GM12878 (cell line): ENCODE data around the gene SHB. TPM values are rescaled to one million over a fixed set of nuclear protein-coding genes. Genes with fewer than 3 reads are reported as not detected.

Source experiments
- polyA plus RNA-seq, 11 experiments: library from polyadenylated mRNA; depleted of rRNA in 4 of 11; unstranded in 6 of 11; stranded (reverse) in 5 of 11; fragments of >200 nt; fragmentation: Nextera tagmentation in 4 of 11; fragmentation: Illumina TruSeq in 1 of 11; extraction: Ambion mirVana in 4 of 11; extraction: Trizol in 1 of 11; gene quantifications; 1 replicate in 1 of 11; 2 replicates in 10 of 11; pipeline versions ENCODE4 v1.2.1 to v1.2.3, GENCODE V29; 2011 to 2016; ENCODE audit warnings: inconsistent platforms in 2 of 11, missing spikeins in 2 of 11, low read depth in 1 of 11
- small RNA-seq: library from RNA; depleted of rRNA; stranded (forward); fragments of <200 nt; gene quantifications from one replicate; pipeline ENCODE3, GENCODE V24; 2014
- total RNA-seq, 4 experiments: library from RNA; depleted of rRNA in 3 of 4; stranded (reverse); fragments of >200 nt in 3 of 4; fragmentation: Illumina TruSeq in 1 of 4; extraction: Trizol in 1 of 4; gene quantifications; 2 replicates each; pipeline versions ENCODE4 v1.2.1 to v1.2.3, GENCODE V29; 2013 to 2021

Gene SHB
- total and polyA plus RNA-seq, 10 of the 15 experiments (the other 5 are each of a cell fraction or from before 2014, with no cell fraction given): 0.29 to 6.2 (median 1.3) TPM

Small RNAs within 50 kb of the gene (small RNA-seq; reads per million reads assigned to genes)
- gene RNU7-124P: not detected

Other genes with a start within 250 kb of the SHB start
- 29.2 and 29.3 TPM in 2 replicates for gene SLC25A51, start 165.1 kb downstream of the SHB start, total RNA-seq (2014; rRNA removed)
- gene SLC25A51, start 165.1 kb downstream of the SHB start, total RNA-seq (2014; rRNA removed; fragmentation: Illumina TruSeq; extraction: Trizol): 27.5 and 27.7 TPM in 2 replicates
- 23.9 and 24.2 TPM in 2 replicates for gene SLC25A51, start 165.1 kb downstream of the SHB start, total RNA-seq (2021)
- gene SLC25A51, start 165.1 kb downstream of the SHB start, polyA plus RNA-seq (2011; rRNA removed): 25.3 and 25.5 TPM in 2 replicates
- 11.7 and 13.8 TPM in 2 replicates for gene SLC25A51, start 165.1 kb downstream of the SHB start, polyA plus RNA-seq (2014; fragmentation: Illumina TruSeq; extraction: Trizol)
- 1 to 10 TPM; 3.8 to 6.1 TPM for gene SLC25A51, start 165.1 kb downstream of the SHB start, polyA plus RNA-seq (2014; fragmentation: Nextera tagmentation; extraction: Ambion mirVana)
- 11.2 and 12.7 TPM in 2 replicates for gene SLC25A51, start 165.1 kb downstream of the SHB start, polyA plus RNA-seq (2014; rRNA removed)
- 10 to 100 TPM; 10.8 to 11.2 TPM for gene SLC25A51, start 165.1 kb downstream of the SHB start, polyA plus RNA-seq (2016; fragmentation: Nextera tagmentation; extraction: Ambion mirVana)